A549 (cell line): ENCODE data around the gene N4BP3. TPM values are rescaled to one million over a fixed set of nuclear protein-coding genes. Genes with fewer than 3 reads are reported as not detected.

Experiments
- ATAC-seq, 2 experiments: fragments of 200-7000 bp in 1 of 2; fragments of >200 bp in 1 of 2; cut with Nextera tagmentation in 1 of 2; cut with Tn5 transposase in 1 of 2; 3 replicates each; pipeline versions ENCODE4 v1.8.0 to v1.9.1; 2018 to 2020; ENCODE audit warnings: mild to moderate bottlenecking in 1 of 2, moderate library complexity in 1 of 2
- CTCF ChIA-PET: fragments of 300-600 bp; sonication (Branson Sonifier 250); formaldehyde crosslinking; extraction: SDS; loops from one replicate; lab custom pipeline; 2021; ENCODE audit warnings: antibody characterized with exemption, inconsistent platforms; lab: Yijun Ruan, JAX
- POLR2A ChIA-PET: fragments of 350-600 bp; formaldehyde crosslinking; extraction: SDS; loops from one replicate; lab custom pipeline; 2021; ENCODE audit warnings: antibody characterized with exemption, inconsistent platforms; lab: Yijun Ruan, JAX
- DNase-seq, 2 experiments: peaks; one replicate each; pipeline versions ENCODE4 v3.0.0 to v3.0.0-alpha.2; 2011 to 2016; ENCODE audit warnings: low read depth in 1 of 2, low spot score in 1 of 2
- FAIRE-seq: peaks from 2 replicates; lab custom pipeline; 2011; peaks lifted over from hg19 to GRCh38; lab: Jason Lieb, UNC
- H3K27ac ChIP-seq, 2 experiments: fragments of >200 bp; sonication (Bioruptor Twin); formaldehyde crosslinking; 3 replicates each; pipeline ENCODE4 v1.5.1; 2016 to 2017
- H3K4me1 ChIP-seq: fragments of >200 bp; sonication (Bioruptor Twin); formaldehyde crosslinking; 3 replicates; pipeline ENCODE4 v1.6.1; 2016
- H3K4me2 ChIP-seq: fragments of >200 bp; sonication (Bioruptor Twin); formaldehyde crosslinking; 3 replicates; pipeline ENCODE4 v1.6.1; 2016
- H3K4me3 ChIP-seq: fragments of >200 bp; sonication (Bioruptor Twin); formaldehyde crosslinking; 3 replicates; pipeline ENCODE4 v1.5.1; 2016
- H3K9me3 ChIP-seq: fragments of >200 bp; sonication (Bioruptor Twin); formaldehyde crosslinking; 3 replicates; pipeline ENCODE4 v1.6.1; 2016
- BHLHE40 ChIP-seq: IDR thresholded peaks from 2 replicates; pipeline ENCODE4 v1.6.1; 2012; ENCODE audit warnings: low read depth, low read length, inconsistent platforms
- CBX2 ChIP-seq: fragments of 200-600 bp; sonication (generic); IDR thresholded peaks from 2 replicates; pipeline ENCODE4 v1.6.1; 2016; ENCODE audit warnings: low read depth, mild to moderate bottlenecking, borderline replicate concordance
- FOSB ChIP-seq: fragments of 250-450 bp; sonication (Bioruptor Pico); IDR thresholded peaks from 2 replicates; pipeline ENCODE4 v1.5.0; 2020; ENCODE audit warnings: mild to moderate bottlenecking, moderate library complexity
- FOXS1 ChIP-seq: fragments of 250-450 bp; sonication (Bioruptor Pico); IDR thresholded peaks from 2 replicates; pipeline ENCODE4 v1.5.0; 2020; ENCODE audit warnings: mild to moderate bottlenecking, moderate library complexity
- GATA3 ChIP-seq: IDR thresholded peaks from 2 replicates; pipeline ENCODE4 v1.6.1; 2012; ENCODE audit warnings: borderline replicate concordance
- HDAC2 ChIP-seq: fragments of 200-600 bp; sonication (generic); IDR thresholded peaks from 2 replicates; pipeline ENCODE4 v1.6.1; 2016
- HEYL ChIP-seq: fragments of 250-450 bp; sonication (Bioruptor Pico); IDR thresholded peaks from 2 replicates; pipeline ENCODE4 v1.8.0; 2021; ENCODE audit warnings: mild to moderate bottlenecking, moderate library complexity
- HOXA7 ChIP-seq: fragments of 250-450 bp; sonication (Bioruptor Pico); IDR thresholded peaks from 2 replicates; pipeline ENCODE4 v1.5.0; 2020; ENCODE audit warnings: mild to moderate bottlenecking, moderate library complexity
- HOXB5 ChIP-seq: fragments of 250-450 bp; sonication (Bioruptor Pico); IDR thresholded peaks from 2 replicates; pipeline ENCODE4 v1.5.0; 2020; ENCODE audit warnings: mild to moderate bottlenecking, moderate library complexity
- JUN ChIP-seq, 2 experiments: fragments of >200 bp; sonication (Bioruptor Twin); formaldehyde crosslinking; IDR thresholded peaks; 2 replicates in 1 of 2; 3 replicates in 1 of 2; pipeline ENCODE4 v1.6.1; 2016 to 2017
- KDM1A ChIP-seq: fragments of 200-600 bp; sonication (generic); IDR thresholded peaks from 2 replicates; pipeline ENCODE4 v1.6.1; 2016; ENCODE audit warnings: low read depth, mild to moderate bottlenecking
- NFE2L2 ChIP-seq: fragments of 150-350 bp; conservative IDR thresholded peaks from 2 replicates; pipeline ENCODE4 v1.6.1; 2014; ENCODE audit warnings: low read length
- POLR2A ChIP-seq: IDR thresholded peaks from 2 replicates; pipeline ENCODE4 v1.6.1; 2012; ENCODE audit warnings: mild to moderate bottlenecking, low read length
- POLR2AphosphoS2 ChIP-seq: conservative IDR thresholded peaks from 2 replicates; pipeline ENCODE4 v1.6.1; 2012; ENCODE audit warnings: low read length, improper control_type of control experiment, inconsistent platforms
- RARB ChIP-seq: fragments of 250-450 bp; sonication (Bioruptor Pico); IDR thresholded peaks from 2 replicates; pipeline ENCODE4 v1.8.0; 2021; ENCODE audit warnings: mild to moderate bottlenecking, moderate library complexity
- RFX5 ChIP-seq: fragments of 450-650 bp; IDR thresholded peaks from 2 replicates; pipeline ENCODE4 v1.7.1; 2014; ENCODE audit warnings: antibody characterized with exemption, mild to moderate bottlenecking, moderate library complexity
- SREBF2 ChIP-seq: fragments of 450-650 bp; IDR thresholded peaks from 2 replicates; pipeline ENCODE4 v1.6.1; 2014; ENCODE audit warnings: mild to moderate bottlenecking, moderate library complexity
- TFCP2L1 ChIP-seq: fragments of 250-450 bp; sonication (Bioruptor Pico); IDR thresholded peaks from 2 replicates; pipeline ENCODE4 v1.5.0; 2021; ENCODE audit warnings: mild to moderate bottlenecking
- TP53 ChIP-seq: fragments of 250-450 bp; sonication (Bioruptor Pico); IDR thresholded peaks from 2 replicates; pipeline ENCODE4 v1.5.0; 2021; ENCODE audit warnings: mild to moderate bottlenecking, moderate library complexity
- ZC3H11A ChIP-seq: fragments of 450-650 bp; IDR thresholded peaks from 2 replicates; pipeline ENCODE4 v1.6.1; 2014; ENCODE audit warnings: antibody characterized with exemption, mild to moderate bottlenecking
- ZFP36 ChIP-seq: fragments of 450-650 bp; IDR thresholded peaks from 2 replicates; pipeline ENCODE4 v1.6.1; 2014; ENCODE audit warnings: borderline replicate concordance; ENCODE audit not compliant: partially characterized antibody
- WGBS: methylation state at CpG from one replicate; pipeline ENCODE4 v1.1.6; 2017; ENCODE audit errors: missing lambda C conversion rate; 5-methylcytosine and 5-hydroxymethylcytosine counted together
- polyA plus RNA-seq, 4 experiments: library from polyadenylated mRNA; depleted of rRNA in 3 of 4; stranded (reverse); fragments of >200 nt; fragmentation: RNase III in 1 of 4; extraction: RNeasy Plus Mini Kit Qiagen cat#74134 plus additional on column Dnase treatment in 1 of 4; gene quantifications; 2 replicates in 3 of 4; 3 replicates in 1 of 4; pipeline ENCODE4 v1.2.3, GENCODE V29; 2011 to 2017
- TF ChIP-seq, protein P1 (sequence below): fragments of 150-350 bp; IDR thresholded peaks from 2 replicates; pipeline ENCODE4 v1.6.1; 2014; ENCODE audit warnings: low read depth, mild to moderate bottlenecking, low read length
- TF ChIP-seq, protein P2 (sequence below): IDR thresholded peaks from 2 replicates; pipeline ENCODE4 v1.6.1; 2012
- TF ChIP-seq, protein P3 (sequence below): fragments of 250-450 bp; sonication (Bioruptor Pico); IDR thresholded peaks from 2 replicates; pipeline ENCODE4 v1.5.0; 2020; ENCODE audit warnings: low read depth, mild to moderate bottlenecking, moderate library complexity
- TF ChIP-seq, protein P4 (sequence below): fragments of 450-650 bp; IDR thresholded peaks from 2 replicates; pipeline ENCODE4 v1.6.1; 2014; ENCODE audit warnings: antibody characterized with exemption
- TF ChIP-seq, protein P5 (sequence below): fragments of >200 bp; sonication (Bioruptor Twin); formaldehyde crosslinking; IDR thresholded peaks from 3 replicates; pipeline ENCODE4 v1.5.1; 2016

Gene N4BP3
- polyA plus RNA-seq, 2 of the 4 experiments (the other 2 are of a cell fraction) = 0.12 to 0.15 TPM

DNA sequence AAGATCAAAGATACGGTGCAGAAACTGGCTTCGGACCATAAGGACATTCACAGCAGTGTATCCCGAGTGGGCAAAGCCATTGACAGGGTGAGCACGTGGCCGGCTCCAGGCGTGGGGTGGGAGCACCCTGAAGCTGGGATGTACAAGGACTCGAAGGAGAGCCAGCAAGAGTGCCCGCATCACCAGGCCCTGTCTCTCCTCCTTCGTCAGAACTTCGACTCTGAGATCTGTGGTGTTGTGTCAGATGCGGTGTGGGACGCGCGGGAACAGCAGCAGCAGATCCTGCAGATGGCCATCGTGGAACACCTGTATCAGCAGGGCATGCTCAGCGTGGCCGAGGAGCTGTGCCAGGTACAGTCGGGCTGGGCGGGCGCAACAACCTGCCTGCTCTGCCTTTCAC, 29.3 kb downstream of the N4BP3 start:
- FAIRE-seq = no peak
- no peak overlapping the region for H3K27ac ChIP-seq
- no peaks in the 10 kb centered on the region for H3K9me3 ChIP-seq
- TF ChIP-seq HDAC2 (no peak), HOXB5 (CRISPR knock-in tag) (no peak), GATA3 (no peak), ZFP36 (no peak), CBX2 (no peak), HOXA7 (CRISPR knock-in tag) (no peak), HEYL (CRISPR knock-in tag) (no peak), ZC3H11A (no peak), RARB (no peak), JUN (IDR thresholded peaks at IDR 0.05) (no peak), KDM1A (no peak), SREBF2 (no peak), FOXS1 (CRISPR knock-in tag) (no peak), POLR2AphosphoS2 (no peak), RFX5 (no peak)
- 91% methylated on average over 20 of the region's 20 CpGs for WGBS
- no peak for DNase-seq
- peaks cover 8% of the 10 kb centered on the region; the same call in 2 of the 3 replicates for H3K4me1 ChIP-seq
- CTCF ChIA-PET = interaction anchor here (1.0 to 9.3 kb wide), 5 partner anchors 9 to 66 kb away, joined by 3 to 174 read pairs (median 6); no protein-coding TSS in a partner anchor
- no peak overlapping the region for H3K4me3 ChIP-seq
- POLR2A ChIA-PET = interaction anchor here (1.9 kb wide), 1 partner anchor 11 kb away, joined by 7 read pairs; the partner anchor contains the start of gene NHP2
- ATAC-seq = no peak
- H3K4me2 ChIP-seq = no peak overlapping the region

DNA sequence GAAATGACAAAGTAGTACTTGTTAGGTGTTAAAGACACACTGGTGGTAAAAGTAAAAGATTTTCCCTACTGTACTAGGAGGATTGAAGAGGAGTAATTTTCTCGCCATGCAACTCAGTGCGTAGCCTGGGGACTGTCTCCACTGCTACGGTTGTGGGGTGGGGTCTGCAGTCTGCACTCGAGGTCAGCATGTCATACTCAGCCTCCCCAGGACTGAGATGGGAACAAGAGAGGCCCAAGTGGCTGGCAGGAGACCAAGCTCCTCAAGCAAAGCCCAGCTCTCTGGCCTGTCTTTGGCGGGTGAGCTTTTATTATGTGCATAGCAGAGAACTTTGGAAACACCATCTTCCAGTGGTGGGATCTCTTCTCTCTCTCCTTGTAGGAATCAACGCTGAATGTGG, 29.9 kb downstream of the N4BP3 start:
- no peak for ATAC-seq

More for the DNA sequence above, 29.9 kb downstream of the N4BP3 start:
- WGBS = 83% methylated on average over 6 of the region's 6 CpGs
- H3K4me3 ChIP-seq = no peak overlapping the region
- TF ChIP-seq, protein P1, sequence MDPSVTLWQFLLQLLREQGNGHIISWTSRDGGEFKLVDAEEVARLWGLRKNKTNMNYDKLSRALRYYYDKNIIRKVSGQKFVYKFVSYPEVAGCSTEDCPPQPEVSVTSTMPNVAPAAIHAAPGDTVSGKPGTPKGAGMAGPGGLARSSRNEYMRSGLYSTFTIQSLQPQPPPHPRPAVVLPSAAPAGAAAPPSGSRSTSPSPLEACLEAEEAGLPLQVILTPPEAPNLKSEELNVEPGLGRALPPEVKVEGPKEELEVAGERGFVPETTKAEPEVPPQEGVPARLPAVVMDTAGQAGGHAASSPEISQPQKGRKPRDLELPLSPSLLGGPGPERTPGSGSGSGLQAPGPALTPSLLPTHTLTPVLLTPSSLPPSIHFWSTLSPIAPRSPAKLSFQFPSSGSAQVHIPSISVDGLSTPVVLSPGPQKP = no peak
- TF ChIP-seq, protein P2, sequence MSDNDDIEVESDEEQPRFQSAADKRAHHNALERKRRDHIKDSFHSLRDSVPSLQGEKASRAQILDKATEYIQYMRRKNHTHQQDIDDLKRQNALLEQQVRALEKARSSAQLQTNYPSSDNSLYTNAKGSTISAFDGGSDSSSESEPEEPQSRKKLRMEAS = no peak
- no peak for TF ChIP-seq HDAC2
- no peak for TF ChIP-seq KDM1A
- no peak for TF ChIP-seq TFCP2L1
- TF ChIP-seq POLR2A = no peak
- no peak for TF ChIP-seq TP53
- no peak for TF ChIP-seq BHLHE40
- TF ChIP-seq, protein P3, sequence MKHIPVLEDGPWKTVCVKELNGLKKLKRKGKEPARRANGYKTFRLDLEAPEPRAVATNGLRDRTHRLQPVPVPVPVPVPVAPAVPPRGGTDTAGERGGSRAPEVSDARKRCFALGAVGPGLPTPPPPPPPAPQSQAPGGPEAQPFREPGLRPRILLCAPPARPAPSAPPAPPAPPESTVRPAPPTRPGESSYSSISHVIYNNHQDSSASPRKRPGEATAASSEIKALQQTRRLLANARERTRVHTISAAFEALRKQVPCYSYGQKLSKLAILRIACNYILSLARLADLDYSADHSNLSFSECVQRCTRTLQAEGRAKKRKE (CRISPR knock-in tag) = no peak
- TF ChIP-seq FOXS1 (CRISPR knock-in tag) = no peak
- no peak for TF ChIP-seq POLR2AphosphoS2
- no peak for TF ChIP-seq NFE2L2
- TF ChIP-seq, protein P4, sequence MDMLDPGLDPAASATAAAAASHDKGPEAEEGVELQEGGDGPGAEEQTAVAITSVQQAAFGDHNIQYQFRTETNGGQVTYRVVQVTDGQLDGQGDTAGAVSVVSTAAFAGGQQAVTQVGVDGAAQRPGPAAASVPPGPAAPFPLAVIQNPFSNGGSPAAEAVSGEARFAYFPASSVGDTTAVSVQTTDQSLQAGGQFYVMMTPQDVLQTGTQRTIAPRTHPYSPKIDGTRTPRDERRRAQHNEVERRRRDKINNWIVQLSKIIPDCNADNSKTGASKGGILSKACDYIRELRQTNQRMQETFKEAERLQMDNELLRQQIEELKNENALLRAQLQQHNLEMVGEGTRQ = no peak
- no peak for TF ChIP-seq RARB
- no peak for TF ChIP-seq FOSB
- TF ChIP-seq, protein P5, sequence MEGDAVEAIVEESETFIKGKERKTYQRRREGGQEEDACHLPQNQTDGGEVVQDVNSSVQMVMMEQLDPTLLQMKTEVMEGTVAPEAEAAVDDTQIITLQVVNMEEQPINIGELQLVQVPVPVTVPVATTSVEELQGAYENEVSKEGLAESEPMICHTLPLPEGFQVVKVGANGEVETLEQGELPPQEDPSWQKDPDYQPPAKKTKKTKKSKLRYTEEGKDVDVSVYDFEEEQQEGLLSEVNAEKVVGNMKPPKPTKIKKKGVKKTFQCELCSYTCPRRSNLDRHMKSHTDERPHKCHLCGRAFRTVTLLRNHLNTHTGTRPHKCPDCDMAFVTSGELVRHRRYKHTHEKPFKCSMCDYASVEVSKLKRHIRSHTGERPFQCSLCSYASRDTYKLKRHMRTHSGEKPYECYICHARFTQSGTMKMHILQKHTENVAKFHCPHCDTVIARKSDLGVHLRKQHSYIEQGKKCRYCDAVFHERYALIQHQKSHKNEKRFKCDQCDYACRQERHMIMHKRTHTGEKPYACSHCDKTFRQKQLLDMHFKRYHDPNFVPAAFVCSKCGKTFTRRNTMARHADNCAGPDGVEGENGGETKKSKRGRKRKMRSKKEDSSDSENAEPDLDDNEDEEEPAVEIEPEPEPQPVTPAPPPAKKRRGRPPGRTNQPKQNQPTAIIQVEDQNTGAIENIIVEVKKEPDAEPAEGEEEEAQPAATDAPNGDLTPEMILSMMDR = no peak
- no peak overlapping the region for H3K27ac ChIP-seq
- peaks cover 8% of the 10 kb centered on the region; the same call in 2 of the 3 replicates for H3K4me1 ChIP-seq
- FAIRE-seq (no peak), DNase-seq (no peak)
- H3K9me3 ChIP-seq = no peaks in the 10 kb centered on the region
- no peak overlapping the region for H3K4me2 ChIP-seq
- POLR2A ChIA-PET = interaction anchor here (1.9 kb wide), 1 partner anchor 10 kb away, joined by 7 read pairs; the partner anchor contains the start of gene NHP2
- CTCF ChIA-PET = interaction anchor here (1.0 to 9.3 kb wide), 10 partner anchors 8 to 161 kb away, joined by 3 to 174 read pairs (median 6); no protein-coding TSS in a partner anchor
